GM21447 (cell line): ENCODE results near the gene PSMB2.
"Not testable (repeated sequence)": the region's sequence is repeated elsewhere in the genome, so short reads cannot be mapped to it uniquely, and the experiment has no call there.

ENCODE experiments used
- ATAC-seq: cut with Tn5 transposase; IDR thresholded peaks from one replicate; pipeline ENCODE4 v1.9.1; 2021; ENCODE audit not compliant: unreplicated experiment

Gene PSMB2

DNA sequence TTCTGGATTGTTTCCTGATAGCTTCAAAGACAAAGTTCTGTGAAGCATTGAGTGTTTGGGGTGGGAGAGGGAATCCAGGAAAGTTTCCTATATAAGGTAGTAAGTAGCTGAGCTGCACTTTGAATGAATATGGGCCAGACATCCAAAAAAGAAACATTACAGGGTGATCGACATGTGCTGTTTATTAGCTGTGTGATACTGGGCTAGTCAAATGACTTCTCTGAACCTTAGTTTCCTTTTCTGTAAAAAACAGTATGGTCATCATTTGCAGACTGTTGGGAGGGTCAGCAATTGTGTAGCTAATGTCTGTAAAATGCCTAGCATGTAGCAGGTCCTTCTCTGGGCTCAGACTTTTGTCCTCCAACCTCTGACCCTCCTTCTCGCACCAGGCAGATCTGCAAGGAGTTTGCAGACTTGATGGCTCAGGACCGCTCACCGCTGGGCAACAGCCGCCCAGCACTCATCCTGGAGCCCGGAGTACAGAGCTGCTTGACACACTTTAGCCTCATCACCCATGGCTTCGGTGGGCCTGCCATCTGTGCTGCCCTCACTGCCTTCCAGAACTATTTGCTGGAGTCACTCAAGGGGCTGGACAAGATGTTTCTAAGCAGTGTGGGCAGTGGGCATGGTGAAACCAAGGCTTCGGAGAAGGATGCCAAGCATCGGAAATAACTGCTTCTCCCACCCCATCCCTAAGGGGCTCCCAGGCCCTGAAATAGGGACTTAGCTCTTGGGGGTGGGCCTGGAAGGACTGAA is 47.1 kb downstream of the PSMB2 start:
- ATAC-seq: no peak

DNA sequence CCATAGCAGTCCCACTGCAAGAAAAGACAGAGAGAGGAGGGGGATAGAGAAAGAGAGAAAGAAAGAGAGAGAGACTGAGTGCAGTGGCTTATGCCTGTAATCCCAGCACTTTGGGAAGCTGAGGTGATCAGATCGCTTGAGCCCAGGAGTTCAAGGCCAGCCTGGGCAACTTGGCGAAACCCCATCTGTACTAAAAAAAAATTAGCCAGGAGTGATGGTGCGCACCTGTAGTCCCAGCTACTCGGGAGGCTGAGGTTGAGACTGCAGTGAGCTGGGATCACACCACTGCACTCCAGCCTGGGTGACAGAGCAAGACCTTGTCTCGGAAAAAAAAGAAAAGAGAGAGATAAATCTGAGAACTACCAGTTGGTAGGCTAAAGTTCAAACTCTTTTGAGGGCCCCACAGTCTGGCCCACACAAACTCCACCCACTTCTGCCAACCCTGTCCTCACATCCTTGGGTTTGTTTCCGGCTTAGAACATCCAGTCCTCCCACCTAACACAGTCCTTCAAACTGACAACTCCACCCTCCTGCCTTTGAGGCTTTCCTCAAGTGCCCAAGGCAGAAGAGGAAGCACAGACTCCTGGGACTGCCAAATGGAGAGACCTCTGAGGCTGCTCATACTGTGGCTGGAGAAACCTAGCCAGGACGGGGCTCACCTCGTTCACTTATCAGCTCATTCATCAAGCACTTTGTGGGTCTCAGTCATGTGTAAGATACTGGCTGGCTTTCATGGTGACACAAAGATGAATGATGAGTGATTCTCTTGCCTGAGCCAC is 48.1 kb downstream of the PSMB2 start:
- no peak for ATAC-seq

DNA sequence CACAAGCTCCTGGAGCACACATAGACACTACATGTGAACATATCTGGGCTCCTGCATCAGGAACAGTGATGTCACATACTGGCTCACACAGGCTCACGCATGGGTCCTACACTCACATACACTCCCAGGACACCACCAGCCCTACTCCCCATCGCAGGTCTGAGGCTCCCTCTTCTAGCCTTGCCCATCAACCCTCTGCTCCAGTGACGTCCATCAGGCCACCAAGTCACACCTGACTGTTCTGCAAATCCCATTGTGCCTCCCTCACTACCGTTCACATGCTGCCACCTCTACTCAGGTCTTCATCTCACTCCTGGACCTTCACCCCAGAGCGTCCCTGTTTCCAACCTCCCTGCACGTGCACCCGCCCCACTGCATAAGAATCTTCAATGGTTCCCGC is 50.1 kb downstream of the PSMB2 start:
- ATAC-seq: no peak

DNA sequence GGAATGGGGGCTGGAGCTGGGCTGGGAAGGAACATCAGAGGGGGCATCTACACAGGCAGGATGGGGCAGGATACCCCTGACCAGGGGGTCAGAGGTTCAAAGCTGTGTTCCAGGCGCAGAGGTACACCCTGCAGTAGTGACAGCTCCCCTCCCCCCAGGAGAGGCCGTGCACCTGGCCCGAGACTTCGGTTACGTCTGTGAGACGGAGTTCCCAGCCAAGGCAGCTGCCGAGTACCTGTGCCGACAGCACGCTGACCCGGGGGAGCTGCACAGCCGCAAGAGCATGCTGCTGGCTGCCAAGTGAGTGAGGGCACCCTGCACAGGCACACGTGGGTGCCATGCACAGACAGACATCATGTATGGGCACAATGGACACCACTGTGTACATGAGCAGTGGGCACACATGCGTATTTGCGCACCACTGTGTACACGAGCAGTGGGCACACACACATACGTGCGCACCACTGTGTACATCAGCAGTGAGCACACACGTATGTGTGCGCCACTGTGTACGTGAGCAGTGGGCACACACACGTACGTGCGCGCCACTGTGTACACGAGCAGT is 50.8 kb downstream of the PSMB2 start:
- ATAC-seq: no peak

DNA sequence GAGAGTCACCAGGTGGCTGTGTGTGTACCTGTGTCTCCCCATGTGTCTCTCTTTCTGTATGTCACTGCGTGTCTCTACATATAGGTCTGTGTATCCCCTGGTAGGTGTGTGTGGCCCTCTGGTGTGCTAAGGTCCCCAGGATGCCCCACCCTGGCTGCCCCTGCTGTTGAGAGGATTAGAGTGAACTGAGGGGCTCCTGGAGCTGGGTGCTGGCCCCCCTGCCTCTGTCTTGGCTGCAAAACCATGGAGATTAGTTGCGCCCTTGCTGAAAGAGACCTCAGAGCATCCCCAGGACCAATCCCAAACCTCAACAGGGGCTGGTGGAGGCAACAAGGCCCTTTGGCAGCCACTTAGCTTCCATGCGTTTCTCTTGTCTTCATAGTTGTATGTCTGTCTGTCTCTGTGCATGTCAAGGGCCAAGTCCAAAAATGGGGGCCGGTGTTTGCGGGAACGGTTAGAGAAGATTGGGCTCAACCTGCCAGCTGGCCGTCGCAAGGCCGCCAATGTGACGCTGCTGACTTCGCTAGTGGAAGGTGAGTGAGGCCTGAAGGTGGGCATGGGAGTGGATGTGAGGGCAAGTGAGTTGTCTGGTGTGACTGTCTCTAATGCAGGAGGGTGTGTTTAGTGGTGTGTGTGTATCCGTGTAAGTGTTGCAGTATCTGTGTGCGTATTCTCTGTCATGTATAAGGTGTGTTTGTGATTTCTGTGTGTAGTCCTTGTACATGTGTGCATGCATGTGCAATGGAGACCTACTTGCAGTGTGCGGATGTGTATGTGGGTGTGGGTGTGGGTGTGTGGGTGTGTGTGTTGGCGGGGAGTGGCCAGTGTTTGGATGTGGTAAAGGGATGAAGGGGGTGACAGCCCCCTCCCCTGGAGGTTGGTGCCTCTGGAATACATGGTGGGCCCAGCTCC is 51.6 kb downstream of the PSMB2 start:
- ATAC-seq: no peak

DNA sequence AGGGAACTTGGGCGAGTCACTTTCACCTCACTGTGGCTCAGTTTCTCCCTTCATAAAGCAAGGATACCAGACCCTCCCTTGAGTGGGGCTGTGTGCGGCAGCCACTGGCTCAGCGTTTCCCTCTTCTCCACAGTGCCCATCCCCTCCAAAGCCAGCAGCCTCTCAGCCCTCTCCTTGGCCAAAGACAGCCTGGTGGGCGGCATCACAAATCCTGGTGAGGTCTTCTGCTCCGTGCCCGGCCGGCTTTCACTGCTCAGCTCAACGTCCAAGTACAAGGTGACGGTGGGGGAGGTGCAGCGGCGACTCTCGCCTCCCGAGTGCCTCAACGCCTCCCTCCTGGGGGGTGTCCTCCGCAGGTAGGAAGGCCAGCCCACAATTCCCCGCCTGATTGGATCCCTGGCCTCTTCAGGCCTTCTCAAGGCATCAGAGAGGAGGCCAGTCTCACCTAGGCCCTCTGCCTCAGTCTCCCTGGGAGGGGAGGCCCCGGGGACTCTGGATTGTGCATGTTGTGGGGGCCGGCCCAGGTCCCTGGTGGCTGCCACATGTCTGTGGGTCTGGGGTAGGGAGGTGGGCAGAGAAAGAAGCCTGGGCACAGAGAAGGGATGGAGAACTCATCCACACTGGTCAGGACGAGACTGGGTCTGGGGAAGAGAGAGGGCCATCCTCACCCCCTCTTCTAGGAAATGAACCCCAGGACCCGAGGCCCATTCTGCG is 53.0 kb downstream of the PSMB2 start:
- no peak for ATAC-seq

DNA sequence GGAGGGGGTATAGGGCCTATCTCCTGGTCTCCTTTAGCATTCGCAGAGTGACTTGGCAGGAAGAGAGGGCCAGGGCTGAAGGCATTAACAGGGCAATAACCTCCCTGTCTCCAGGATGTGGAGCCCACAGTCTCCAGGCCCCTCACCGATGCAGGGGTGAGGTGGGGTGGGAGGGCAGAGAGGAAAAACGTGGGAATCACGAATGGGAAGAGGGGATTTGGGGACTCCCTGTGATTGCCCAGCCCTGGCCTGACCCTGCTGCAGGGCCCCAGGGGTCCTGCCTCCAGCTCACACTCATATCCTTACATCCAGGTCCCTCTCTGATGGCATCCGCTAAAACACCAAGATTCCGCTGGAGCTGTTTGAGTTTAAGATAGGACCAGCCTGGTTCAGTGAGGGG is 53.6 kb downstream of the PSMB2 start:
- ATAC-seq: no peak

DNA sequence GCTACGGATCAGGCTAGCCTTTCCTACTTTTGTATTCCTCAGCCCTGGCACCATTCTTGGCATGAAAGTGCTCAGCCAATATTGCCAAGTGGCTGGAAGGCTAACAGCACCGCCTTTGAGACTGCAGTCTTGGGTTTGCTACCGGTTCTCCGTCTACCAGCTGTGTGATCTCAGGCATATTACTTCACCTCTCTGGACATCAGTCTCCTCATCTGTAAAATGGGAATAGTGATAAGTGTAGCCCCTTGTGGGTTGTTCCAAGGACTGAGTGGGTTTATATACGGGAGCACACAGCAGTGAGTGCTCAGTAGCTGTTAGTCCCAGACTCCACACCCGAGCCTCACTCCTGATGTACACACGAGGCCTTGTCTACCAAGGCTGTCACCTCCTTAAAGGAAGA is 54.5 kb downstream of the PSMB2 start:
- no peak for ATAC-seq

DNA sequence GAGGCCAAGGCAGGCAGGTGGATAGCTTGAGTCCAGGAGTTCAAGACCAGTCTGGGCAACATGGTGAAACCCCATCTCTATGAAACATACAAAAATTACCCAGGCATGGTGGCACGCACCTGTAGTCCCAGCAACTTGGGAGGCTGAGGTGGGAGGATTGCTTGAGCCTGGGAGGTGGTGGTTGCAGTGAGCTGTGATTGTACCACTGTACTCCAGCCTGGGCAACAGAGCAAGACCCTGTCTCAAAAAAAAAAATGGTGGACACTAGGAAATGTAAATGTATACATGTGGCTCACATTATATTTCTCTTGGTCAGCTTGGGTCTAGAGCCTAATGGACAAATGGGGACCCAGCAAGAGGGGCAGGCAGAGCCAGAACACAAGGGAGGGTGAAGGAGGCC is 55.5 kb downstream of the PSMB2 start:
- not testable (repeated sequence) for ATAC-seq

DNA sequence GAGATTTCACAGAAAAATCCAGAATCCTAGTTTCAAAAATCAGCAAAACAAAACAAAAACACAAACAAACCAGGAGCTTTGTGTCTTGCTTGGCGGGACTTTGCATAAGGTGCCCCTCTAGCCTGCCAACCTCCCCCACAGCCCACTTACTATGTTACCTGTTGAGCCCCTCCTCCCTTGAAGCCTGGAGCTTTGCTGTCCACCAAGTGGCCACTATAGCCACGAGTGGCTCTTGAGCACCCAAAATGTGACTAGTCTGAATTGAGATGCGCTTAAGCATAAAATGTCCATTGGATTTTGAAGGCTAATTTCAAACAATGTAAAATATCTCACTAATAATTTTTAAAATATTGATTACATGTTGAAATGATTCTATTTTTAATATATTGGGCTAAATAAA is 56.0 kb downstream of the PSMB2 start:
- ATAC-seq: no peak

DNA sequence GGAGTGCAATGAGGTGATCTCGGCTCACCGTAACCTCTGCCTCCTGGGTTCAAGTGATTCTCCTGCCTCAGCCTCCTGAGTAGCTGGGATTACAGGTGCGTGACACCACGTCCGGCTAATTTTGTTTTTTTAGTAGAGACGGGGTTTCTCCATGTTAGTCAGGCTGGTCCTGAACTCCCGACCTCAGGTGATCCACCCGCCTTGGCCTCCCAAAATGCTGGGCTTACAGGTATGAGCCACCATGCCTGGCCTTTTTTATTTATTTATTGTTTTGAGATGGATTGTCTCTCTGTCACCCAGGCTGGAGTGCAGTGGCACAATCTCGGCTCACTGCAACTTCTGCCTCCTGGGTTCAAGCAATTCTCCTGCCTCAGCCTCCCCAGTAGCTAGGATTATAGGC is 59.7 kb downstream of the PSMB2 start:
- ATAC-seq: not testable (repeated sequence)

DNA sequence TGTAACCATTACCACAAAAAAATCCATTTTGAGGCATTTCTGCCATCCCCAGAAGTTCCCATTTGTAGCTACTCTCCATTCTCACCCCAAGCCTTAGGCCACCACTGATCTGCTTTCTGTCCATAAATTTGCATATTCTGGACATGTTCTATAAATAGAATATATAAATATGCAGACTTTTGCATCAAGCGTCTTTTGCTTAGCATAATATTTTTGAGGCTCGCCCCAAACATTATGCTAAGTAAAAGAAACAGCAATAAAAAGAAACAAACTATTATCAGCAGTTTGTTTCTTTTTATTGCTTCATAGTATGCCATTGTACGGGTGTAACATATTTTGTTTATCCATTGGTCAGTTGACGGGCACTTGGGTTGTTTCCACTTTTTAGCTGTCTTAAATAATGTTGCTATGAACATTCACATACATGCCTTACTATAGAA is 60.4 kb downstream of the PSMB2 start:
- ATAC-seq: no peak

DNA sequence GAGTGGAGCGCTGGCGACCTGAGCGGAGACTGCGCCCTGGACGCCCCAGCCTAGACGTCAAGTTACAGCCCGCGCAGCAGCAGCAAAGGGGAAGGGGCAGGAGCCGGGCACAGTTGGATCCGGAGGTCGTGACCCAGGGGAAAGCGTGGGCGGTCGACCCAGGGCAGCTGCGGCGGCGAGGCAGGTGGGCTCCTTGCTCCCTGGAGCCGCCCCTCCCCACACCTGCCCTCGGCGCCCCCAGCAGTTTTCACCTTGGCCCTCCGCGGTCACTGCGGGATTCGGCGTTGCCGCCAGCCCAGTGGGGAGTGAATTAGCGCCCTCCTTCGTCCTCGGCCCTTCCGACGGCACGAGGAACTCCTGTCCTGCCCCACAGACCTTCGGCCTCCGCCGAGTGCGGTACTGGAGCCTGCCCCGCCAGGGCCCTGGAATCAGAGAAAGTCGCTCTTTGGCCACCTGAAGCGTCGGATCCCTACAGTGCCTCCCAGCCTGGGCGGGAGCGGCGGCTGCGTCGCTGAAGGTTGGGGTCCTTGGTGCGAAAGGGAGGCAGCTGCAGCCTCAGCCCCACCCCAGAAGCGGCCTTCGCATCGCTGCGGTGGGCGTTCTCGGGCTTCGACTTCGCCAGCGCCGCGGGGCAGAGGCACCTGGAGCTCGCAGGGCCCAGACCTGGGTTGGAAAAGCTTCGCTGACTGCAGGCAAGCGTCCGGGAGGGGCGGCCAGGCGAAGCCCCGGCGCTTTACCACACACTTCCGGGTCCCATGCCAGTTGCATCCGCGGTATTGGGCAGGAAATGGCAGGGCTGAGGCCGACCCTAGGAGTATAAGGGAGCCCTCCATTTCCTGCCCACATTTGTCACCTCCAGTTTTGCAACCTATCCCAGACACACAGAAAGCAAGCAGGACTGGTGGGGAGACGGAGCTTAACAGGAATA is 64.0 kb downstream of the PSMB2 start:
- ATAC-seq: peak; percentile 68

DNA sequence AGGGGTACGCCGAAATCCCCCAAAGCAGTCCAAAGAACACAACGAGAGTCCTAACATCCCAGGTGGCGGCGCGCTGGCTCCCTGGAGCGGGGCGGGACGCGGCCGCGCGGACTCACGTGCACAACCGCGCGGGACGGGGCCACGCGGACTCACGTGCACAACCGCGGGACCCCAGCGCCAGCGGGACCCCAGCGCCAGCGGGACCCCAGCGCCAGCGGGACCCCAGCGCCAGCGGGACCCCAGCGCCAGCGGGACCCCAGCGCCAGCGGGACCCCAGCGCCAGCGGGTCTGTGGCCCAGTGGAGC is 64.6 kb downstream of the PSMB2 start:
- not testable (repeated sequence) for ATAC-seq

DNA sequence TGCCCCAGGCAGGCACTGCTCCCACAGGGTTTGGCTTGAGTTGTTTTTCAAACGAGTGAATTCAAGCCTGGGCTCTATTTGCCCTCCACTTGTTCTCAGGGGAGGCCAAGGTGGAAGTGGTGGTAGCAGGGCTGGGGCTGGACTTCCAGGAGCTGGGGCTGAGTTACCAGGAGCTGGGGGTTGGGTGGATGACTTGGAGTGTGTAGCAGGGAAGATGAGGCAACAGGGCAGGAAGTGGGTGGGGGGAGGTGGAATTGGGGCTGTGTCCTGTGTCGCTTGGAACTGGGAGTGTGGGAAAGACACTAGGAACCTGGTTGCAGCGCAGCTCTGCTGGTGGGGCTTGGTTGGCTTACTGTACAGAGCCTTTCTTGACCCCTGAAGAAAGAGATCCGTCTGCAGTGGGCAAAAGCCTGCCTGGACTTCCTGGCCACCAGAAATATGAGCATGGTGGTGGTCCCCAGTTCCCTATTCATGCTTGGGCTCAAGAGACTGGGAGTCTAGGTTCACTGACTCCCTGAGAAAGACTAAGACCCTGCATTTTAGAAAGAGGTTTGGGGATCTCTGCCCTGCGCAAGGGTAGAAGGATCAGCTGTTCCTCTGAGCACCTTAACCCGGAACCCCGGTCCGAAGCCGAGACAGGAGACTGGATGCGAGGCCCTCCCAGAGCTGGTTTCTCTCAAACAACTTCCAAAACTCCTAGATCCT is 65.1 kb downstream of the PSMB2 start:
- no peak for ATAC-seq

DNA sequence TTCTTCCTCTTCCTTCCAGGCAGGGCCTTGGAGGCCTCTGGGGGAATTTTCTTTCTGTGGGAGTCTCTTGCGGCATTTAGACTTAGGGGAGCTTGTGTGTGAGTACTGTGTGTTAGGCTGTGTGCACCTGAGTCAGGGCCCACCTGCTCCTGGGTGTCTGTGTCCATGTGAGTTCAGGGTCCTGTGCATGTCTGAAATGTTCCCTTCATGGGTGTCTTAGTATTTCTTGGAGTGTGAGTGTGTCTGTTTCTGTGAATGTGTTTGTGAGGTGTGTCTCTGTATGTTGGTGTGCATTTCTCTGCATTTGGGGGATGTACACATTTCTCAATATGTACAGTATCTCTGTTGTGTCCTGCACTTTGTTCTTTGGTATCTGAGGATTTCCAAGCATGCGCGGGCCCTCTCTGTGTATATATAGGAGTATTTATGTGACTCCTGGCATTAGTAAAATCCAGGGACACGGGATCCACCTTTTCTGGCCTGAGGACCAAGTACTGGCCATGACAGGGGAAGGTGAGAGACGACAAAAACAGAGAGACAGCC is 65.8 kb downstream of the PSMB2 start:
- no peak for ATAC-seq

DNA sequence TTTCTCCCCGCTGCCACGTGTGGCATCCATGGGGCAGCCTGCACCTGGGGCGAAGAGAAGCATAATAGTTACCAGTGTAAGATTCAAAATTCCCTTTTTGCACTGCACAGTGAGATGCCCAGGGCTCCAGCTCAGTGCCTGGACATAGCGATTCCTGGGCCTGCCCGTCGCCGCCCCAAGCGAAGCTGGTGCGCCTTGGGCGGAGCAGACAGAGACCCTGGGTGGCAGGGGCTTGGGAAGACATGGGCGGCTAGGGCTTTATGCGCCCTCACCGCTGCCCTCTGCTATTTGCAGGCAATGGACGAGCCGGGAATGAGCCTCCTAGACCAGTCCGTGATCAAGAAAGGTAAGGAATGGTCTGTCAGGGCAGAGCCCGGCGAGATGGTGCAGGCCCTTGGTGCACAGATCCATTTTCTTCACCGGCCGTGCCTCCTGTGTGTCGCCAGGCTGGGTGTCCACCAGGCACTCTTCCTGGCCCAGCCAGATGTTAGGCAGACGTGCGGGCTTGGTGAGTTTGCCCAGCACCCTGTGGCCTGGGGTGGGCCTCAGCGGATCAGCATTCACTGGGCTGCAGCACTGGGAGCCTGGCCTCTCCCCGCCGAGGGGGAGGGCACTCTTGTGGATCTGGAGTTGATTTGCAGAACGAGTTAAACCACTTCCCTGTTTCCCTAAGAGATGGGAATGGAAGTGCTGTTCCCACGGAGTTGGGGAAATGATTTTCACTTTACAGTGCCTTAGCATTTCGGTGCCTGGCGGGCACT is 66.5 kb downstream of the PSMB2 start:
- ATAC-seq: no peak

DNA sequence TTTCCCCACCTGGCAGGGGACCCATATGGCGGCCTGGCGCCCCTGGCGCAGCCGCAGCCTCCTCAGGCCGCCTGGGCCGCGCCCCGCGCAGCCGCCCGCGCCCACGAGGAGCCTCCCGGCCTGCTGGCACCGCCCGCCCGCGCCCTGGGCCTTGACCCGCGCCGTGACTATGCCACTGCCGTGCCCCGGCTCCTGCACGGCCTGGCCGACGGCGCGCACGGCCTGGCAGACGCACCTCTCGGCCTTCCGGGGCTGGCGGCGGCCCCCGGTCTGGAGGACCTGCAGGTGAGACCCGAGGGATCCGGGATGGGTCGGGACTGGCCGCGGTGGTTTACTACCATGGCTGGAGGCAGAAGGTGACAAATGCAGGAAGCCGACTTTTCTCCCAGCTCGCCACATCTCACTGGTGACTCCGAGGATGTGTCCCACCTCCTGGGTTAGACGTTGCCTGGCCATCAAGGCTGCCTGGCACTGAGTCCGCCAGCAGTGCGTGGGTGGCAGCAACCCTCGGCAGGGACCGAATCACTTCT is 67.1 kb downstream of the PSMB2 start:
- ATAC-seq: no peak
